Esophagus (tissue), 2 donors: ENCODE data around the gene GMEB1. TPM values are rescaled to one million over a fixed set of nuclear protein-coding genes. Genes with fewer than 3 reads are reported as not detected.
"Not testable (repeated sequence)": the region's sequence is repeated elsewhere in the genome, so short reads cannot be mapped to it uniquely, and the experiment has no call there.

Source experiments
- H3K27ac ChIP-seq, 2 donors: one replicate each; pipeline ENCODE4 v1.5.1; 2013; ENCODE audit warnings: low read depth in 2 of 2, mild to moderate bottlenecking in 2 of 2, inconsistent platforms in 1 of 2, low read length in 1 of 2, moderate library complexity in 1 of 2
- H3K27me3 ChIP-seq, 2 donors: one replicate each; pipeline ENCODE4 v1.6.1; 2013; ENCODE audit warnings: low read length in 2 of 2, control low read depth in 1 of 2, mild to moderate bottlenecking in 1 of 2; ENCODE audit not compliant: insufficient read depth in 2 of 2, control insufficient read depth in 1 of 2
- H3K36me3 ChIP-seq, 2 donors: one replicate each; pipeline ENCODE4 v1.6.1; 2013; ENCODE audit warnings: low read length in 1 of 2; ENCODE audit not compliant: control insufficient read depth in 2 of 2, insufficient read depth in 2 of 2
- H3K4me1 ChIP-seq, 2 donors: one replicate each; pipeline ENCODE4 v1.6.1; 2013; ENCODE audit warnings: low read length in 1 of 2; ENCODE audit not compliant: control insufficient read depth in 2 of 2, insufficient read depth in 2 of 2
- H3K4me3 ChIP-seq, 2 donors: one replicate each; pipeline ENCODE4 v1.5.1; 2013; ENCODE audit warnings: low read length in 2 of 2, mild to moderate bottlenecking in 2 of 2, low read depth in 1 of 2, moderate library complexity in 1 of 2
- H3K9me3 ChIP-seq, 2 donors: one replicate each; pipeline ENCODE4 v1.6.1; 2013; ENCODE audit warnings: mild to moderate bottlenecking in 2 of 2, low read depth in 1 of 2, low read length in 1 of 2, moderate library complexity in 1 of 2; ENCODE audit not compliant: control insufficient read depth in 2 of 2, insufficient read depth in 1 of 2
- WGBS, 2 donors: extraction: QIAGEN DNeasy Blood & Tissue Kit; methylation state at CpG; one replicate each; pipeline ENCODE4 v1.1.7; 2013; 5-methylcytosine and 5-hydroxymethylcytosine counted together
- polyA plus RNA-seq, 2 donors: library from polyadenylated mRNA; stranded (reverse); fragments of 200-250 nt; gene quantifications; one replicate each; pipeline ENCODE4 v1.2.3, GENCODE V29; 2013
- donor health status: healthy with polysubstance abuse.
- donor health status: Bipolar disorder and iron deficiency.

GMEB1 gene
- polyA plus RNA-seq, 2 donors = 3.2 to 5.0 TPM

DNA sequence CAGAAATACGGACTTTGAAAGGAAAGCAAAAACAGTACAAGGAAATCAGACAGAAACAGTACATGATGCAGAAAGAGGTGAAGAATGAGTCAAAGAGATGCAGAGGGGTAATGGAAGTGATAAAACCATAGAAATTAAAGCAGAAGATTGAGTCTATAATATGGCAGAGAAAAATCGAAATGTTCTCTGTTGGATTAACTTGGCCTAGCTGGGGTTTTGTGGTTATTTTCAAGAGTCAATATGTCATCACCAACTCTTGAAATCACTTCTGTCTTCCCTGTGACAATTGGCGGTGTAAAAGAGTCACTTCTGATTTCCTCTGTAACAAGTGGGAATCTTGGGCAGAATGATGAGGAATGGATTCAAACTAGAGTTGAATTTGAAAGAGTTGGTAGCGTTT is 75.6 kb downstream of the GMEB1 start:
- Histone ChIP-seq H3K4me1 (no peaks in the 10 kb centered on the region), H3K27me3 (no peaks in the 10 kb centered on the region), H3K36me3 (peaks cover 5 to 21% of the 10 kb centered on the region in 2 donors), H3K9me3 (no peaks in the 10 kb centered on the region), H3K27ac (no peak overlapping the region), H3K4me3 (no peak overlapping the region)
- 57 to 61% methylated on average over 4 of the region's 4 CpGs for WGBS, 2 donors

DNA sequence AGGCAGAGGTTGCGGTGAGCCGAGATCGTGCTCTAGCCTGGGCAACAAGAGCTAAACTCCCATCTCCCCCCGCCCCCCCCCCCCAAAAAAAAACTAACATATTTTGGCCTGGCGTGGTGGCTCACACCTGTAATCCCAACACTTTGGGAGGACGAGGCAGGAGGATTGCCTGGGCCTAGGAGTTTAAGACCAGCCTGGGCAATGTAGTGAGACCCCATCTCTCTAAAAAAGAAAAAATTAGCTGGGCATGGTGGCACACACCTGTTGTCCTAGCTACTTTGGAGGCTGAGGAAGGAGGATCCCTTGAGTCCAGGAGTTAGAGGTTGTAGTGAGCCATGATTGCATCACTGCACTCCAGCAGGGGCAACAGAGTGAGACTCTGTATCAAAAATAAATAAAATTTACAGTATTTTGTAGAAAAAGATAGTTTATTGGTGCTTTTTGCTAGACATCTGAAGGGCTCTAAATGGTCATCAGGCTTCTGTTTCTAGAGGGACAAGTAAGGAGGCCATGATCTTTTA is 77.1 kb downstream of the GMEB1 start:
- H3K36me3 ChIP-seq = peaks cover 5 to 21% of the 10 kb centered on the region in 2 donors
- no peak overlapping the region for H3K4me3 ChIP-seq
- no peaks in the 10 kb centered on the region for H3K4me1 ChIP-seq
- 94 to 96% methylated on average over 6 of the region's 6 CpGs for WGBS, 2 donors
- H3K9me3 ChIP-seq = no peaks in the 10 kb centered on the region
- H3K27ac ChIP-seq = no peak overlapping the region
- H3K27me3 ChIP-seq = no peaks in the 10 kb centered on the region

DNA sequence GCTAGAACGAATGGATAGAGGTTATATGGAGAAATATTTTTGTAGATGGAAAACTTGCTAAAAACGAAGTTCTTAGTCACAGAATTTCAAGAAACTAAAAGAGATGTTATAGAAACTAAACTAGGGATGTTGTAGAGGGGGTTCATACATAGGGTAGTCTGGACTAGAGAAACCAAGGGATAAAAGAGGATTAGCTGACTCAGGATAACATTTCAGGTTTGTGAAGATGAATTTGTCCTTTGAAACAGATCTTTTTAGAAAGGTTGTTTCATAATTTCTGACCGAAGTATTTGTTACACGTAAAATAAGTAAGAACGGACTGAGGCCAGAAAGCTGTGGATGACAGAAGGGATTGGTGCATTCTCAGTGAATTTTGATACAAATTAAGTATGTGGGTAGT is 81.7 kb downstream of the GMEB1 start:
- no peaks in the 10 kb centered on the region for H3K9me3 ChIP-seq
- H3K36me3 ChIP-seq = peaks cover 0 to 3% of the 10 kb centered on the region in 2 donors
- WGBS, 2 donors = 75 to 82% methylated on average over 5 of the region's 5 CpGs
- H3K27me3 ChIP-seq = no peaks in the 10 kb centered on the region
- no peak overlapping the region for H3K4me3 ChIP-seq
- no peaks in the 10 kb centered on the region for H3K4me1 ChIP-seq
- no peak overlapping the region for H3K27ac ChIP-seq

GRCh38 chr1:28750771-28751294 is 82.2 kb downstream of the GMEB1 start:
- not testable (repeated sequence) for H3K4me1 ChIP-seq, H3K4me3 ChIP-seq, H3K27ac ChIP-seq, H3K27me3 ChIP-seq, H3K36me3 ChIP-seq, H3K9me3 ChIP-seq
- WGBS, 2 donors = 77 to 82% methylated on average over 8 of the region's 8 CpGs

GRCh38 chr1:28751315-28752060 is 82.9 kb downstream of the GMEB1 start:
- Histone ChIP-seq H3K9me3 (no peaks in the 10 kb centered on the region), H3K27me3 (no peaks in the 10 kb centered on the region), H3K36me3 (peaks cover 0 to 1% of the 10 kb centered on the region in 2 donors), H3K4me1 (no peaks in the 10 kb centered on the region), H3K4me3 (no peak overlapping the region), H3K27ac (no peak overlapping the region)
- 9 to 22% methylated on average over 2 of the region's 2 CpGs for WGBS, 2 donors

- H3K27me3 ChIP-seq = no peaks in the 10 kb centered on the region
- WGBS, 2 donors = 39 to 52% methylated on average over 1 of the region's 1 CpG
- H3K4me3 ChIP-seq = no peak overlapping the region
- no peaks in the 10 kb centered on the region for H3K4me1 ChIP-seq
- H3K9me3 ChIP-seq = no peaks in the 10 kb centered on the region
- H3K27ac ChIP-seq = no peak overlapping the region
- H3K36me3 ChIP-seq = peaks cover 0 to 1% of the 10 kb centered on the region in 2 donors
Observed at GRCh38 chr1:28755701-28756100, 87.1 kb downstream of the GMEB1 start.

- Histone ChIP-seq H3K27me3 (no peaks in the 10 kb centered on the region), H3K36me3 (peaks cover 0 to 1% of the 10 kb centered on the region in 2 donors), H3K4me1 (no peaks in the 10 kb centered on the region), H3K4me3 (no peak overlapping the region), H3K27ac (no peak overlapping the region), H3K9me3 (no peaks in the 10 kb centered on the region)
- WGBS, 2 donors = 42 to 43% methylated on average over 5 of the region's 5 CpGs
Observed at GRCh38 chr1:28756846-28757245, 88.3 kb downstream of the GMEB1 start.

- Histone ChIP-seq H3K4me3 (no peak overlapping the region), H3K9me3 (no peaks in the 10 kb centered on the region), H3K27ac (no peak overlapping the region), H3K36me3 (no peaks in the 10 kb centered on the region), H3K27me3 (no peaks in the 10 kb centered on the region), H3K4me1 (no peaks in the 10 kb centered on the region)
- 74 to 81% methylated on average over 4 of the region's 4 CpGs for WGBS, 2 donors
Observed at GRCh38 chr1:28758420-28758819, 89.8 kb downstream of the GMEB1 start.

- no peaks in the 10 kb centered on the region for H3K36me3 ChIP-seq
- H3K4me1 ChIP-seq = no peaks in the 10 kb centered on the region
- no peak overlapping the region for H3K27ac ChIP-seq
- 97 to 100% methylated on average over 3 of the region's 3 CpGs for WGBS, 2 donors
- H3K9me3 ChIP-seq = no peaks in the 10 kb centered on the region
- no peaks in the 10 kb centered on the region for H3K27me3 ChIP-seq
- no peak overlapping the region for H3K4me3 ChIP-seq
Observed at GRCh38 chr1:28759257-28759656, 90.7 kb downstream of the GMEB1 start.

DNA sequence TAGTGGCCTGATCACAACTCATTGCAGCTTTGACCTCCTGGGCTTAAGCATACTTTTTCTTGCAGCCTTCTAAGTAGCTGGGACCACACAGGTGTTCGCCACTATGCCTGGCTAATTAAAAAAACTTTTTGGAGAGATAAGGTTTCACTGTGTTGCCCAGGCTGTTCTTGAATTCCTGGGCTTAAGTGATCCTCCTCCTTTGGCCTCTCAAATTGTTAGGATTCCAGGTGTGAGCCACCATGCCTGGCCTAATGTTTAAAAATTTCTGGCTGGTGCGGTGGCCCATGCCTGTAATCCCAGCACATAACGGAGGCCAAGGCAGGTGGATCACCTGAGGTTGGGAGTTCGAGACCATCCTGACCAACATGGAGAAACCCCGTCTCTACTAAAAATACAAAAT is 92.6 kb downstream of the GMEB1 start:
- Histone ChIP-seq H3K36me3 (peaks cover 0 to 3% of the 10 kb centered on the region in 2 donors), H3K4me3 (no peak overlapping the region)
- WGBS, 2 donors = 97% methylated on average over 5 of the region's 5 CpGs

More for the DNA sequence above, 92.6 kb downstream of the GMEB1 start:
- Histone ChIP-seq H3K27me3 (no peaks in the 10 kb centered on the region), H3K4me1 (peaks cover 0 to 3% of the 10 kb centered on the region in 2 donors), H3K9me3 (no peaks in the 10 kb centered on the region), H3K27ac (no peak overlapping the region)
